Neural progenitor cell (in vitro differentiated cells): Measurements from ENCODE around the gene RNASE13.

Experiments used
- EZH2 ChIP-seq: fragments of 200-600 bp; sonication (generic); IDR thresholded peaks from 2 replicates; pipeline ENCODE4 v1.6.1; 2017; ENCODE audit warnings: antibody characterized with exemption, mild to moderate bottlenecking, moderate library complexity
- EZH2phosphoT487 ChIP-seq: fragments of 200-600 bp; sonication (generic); IDR thresholded peaks from 2 replicates; pipeline ENCODE4 v1.6.1; 2017; ENCODE audit warnings: antibody characterized with exemption
- TF ChIP-seq, protein P1 (sequence below): fragments of 200-600 bp; sonication (generic); IDR thresholded peaks from 2 replicates; pipeline ENCODE4 v1.5.1; 2017; ENCODE audit warnings: antibody characterized with exemption, mild to moderate bottlenecking

DNA sequence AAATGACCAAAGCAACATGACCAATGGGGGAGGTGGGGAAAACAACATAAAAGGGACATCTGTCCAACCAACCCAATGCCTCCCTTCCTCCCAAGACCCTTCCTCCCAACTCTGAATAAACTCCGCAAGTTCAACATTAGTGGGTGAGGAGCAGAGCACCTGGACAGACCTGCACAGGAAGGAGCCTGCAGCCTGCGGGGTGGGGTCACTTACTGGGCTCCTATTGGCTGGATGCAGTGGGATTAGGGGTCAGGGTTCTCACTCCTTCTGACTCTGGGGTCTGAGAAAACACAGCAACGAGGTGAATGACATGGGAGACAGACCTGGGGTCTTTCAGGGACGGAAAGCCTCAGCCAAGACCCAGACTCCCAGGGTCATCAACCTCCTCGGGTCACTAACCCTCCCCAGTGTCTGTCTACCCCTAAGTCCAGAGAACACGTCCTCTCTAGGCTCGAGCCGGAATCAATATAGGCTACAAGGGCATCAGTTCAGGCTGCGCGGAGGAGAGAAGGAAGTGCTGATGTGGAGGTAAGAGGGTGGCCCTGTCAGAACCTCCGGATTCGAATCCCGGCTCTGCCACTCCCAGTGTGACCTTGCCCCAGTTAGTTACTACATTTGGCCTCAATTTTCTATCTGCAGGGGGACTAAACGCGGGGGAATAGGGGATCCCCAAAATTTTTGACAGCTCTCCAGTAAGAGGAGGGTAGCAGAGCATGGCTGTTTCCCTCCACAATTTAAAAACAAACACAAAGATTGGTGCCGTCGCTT is 10.6 kb downstream of the RNASE13 start:
- TF ChIP-seq, protein P1, sequence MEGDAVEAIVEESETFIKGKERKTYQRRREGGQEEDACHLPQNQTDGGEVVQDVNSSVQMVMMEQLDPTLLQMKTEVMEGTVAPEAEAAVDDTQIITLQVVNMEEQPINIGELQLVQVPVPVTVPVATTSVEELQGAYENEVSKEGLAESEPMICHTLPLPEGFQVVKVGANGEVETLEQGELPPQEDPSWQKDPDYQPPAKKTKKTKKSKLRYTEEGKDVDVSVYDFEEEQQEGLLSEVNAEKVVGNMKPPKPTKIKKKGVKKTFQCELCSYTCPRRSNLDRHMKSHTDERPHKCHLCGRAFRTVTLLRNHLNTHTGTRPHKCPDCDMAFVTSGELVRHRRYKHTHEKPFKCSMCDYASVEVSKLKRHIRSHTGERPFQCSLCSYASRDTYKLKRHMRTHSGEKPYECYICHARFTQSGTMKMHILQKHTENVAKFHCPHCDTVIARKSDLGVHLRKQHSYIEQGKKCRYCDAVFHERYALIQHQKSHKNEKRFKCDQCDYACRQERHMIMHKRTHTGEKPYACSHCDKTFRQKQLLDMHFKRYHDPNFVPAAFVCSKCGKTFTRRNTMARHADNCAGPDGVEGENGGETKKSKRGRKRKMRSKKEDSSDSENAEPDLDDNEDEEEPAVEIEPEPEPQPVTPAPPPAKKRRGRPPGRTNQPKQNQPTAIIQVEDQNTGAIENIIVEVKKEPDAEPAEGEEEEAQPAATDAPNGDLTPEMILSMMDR, result no peak
- no peak for TF ChIP-seq EZH2
- no peak for TF ChIP-seq EZH2phosphoT487
